ENCODE measurements around the gene KIF5A. TPM values are rescaled to one million over a fixed set of nuclear protein-coding genes. Genes with fewer than 3 reads are reported as not detected.

The KIF5A gene
- total RNA-seq, 1 donor: 0.36 TPM

DNA sequence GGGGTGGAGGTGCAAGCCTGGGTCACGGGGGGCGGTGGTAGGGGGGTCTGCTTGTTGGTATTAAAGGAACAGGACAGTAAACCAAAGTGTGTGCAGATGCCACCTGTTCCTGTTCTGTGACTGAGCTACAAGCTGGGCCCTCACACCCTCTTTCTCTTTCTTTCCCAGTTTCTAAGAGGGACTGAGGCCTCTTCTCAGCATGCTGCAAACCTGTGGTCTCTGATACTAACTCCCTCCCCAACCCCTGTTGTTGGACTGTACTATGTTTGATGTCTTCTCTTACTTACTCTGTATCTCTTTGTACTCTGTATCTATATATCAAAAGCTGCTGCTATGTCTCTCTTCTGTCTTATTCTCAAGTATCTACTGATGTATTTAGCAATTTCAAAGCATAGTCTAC is 34.2 kb downstream of the KIF5A start:
- Histone ChIP-seq H3K79me2 (ENCODE audit: insufficient read depth, low read length) (no peaks in the 10 kb centered on the region), H3K4me1 (ENCODE audit: insufficient read depth, low read length) (no peaks in the 10 kb centered on the region), H4K20me1 (ENCODE audit: insufficient read depth, low read length) (no peaks in the 10 kb centered on the region), H3K9me3 (ENCODE audit: low read depth, low read length) (no peaks in the 10 kb centered on the region), H3K27ac (ENCODE audit: low read depth, low read length) (no peak overlapping the region), H3K36me3 (ENCODE audit: insufficient read depth, low read length) (no peaks in the 10 kb centered on the region), H3K4me2 (ENCODE audit: insufficient read depth, low read length) (no peak overlapping the region), H2AFZ (ENCODE audit: low read length) (no peak overlapping the region), H3K27me3 (ENCODE audit: insufficient read depth, low read length) (peaks cover 35% of the 10 kb centered on the region), H3K4me3 (ENCODE audit: insufficient read depth, low read length) (no peak overlapping the region)
- no peak for DNase-seq (ENCODE audit: insufficient read length, low spot score, missing footprints)
- TF ChIP-seq, protein P1, sequence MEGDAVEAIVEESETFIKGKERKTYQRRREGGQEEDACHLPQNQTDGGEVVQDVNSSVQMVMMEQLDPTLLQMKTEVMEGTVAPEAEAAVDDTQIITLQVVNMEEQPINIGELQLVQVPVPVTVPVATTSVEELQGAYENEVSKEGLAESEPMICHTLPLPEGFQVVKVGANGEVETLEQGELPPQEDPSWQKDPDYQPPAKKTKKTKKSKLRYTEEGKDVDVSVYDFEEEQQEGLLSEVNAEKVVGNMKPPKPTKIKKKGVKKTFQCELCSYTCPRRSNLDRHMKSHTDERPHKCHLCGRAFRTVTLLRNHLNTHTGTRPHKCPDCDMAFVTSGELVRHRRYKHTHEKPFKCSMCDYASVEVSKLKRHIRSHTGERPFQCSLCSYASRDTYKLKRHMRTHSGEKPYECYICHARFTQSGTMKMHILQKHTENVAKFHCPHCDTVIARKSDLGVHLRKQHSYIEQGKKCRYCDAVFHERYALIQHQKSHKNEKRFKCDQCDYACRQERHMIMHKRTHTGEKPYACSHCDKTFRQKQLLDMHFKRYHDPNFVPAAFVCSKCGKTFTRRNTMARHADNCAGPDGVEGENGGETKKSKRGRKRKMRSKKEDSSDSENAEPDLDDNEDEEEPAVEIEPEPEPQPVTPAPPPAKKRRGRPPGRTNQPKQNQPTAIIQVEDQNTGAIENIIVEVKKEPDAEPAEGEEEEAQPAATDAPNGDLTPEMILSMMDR (IDR thresholded peaks at IDR 0.05; ENCODE audit: extremely low read depth, low read depth, low read length): no peak

DNA sequence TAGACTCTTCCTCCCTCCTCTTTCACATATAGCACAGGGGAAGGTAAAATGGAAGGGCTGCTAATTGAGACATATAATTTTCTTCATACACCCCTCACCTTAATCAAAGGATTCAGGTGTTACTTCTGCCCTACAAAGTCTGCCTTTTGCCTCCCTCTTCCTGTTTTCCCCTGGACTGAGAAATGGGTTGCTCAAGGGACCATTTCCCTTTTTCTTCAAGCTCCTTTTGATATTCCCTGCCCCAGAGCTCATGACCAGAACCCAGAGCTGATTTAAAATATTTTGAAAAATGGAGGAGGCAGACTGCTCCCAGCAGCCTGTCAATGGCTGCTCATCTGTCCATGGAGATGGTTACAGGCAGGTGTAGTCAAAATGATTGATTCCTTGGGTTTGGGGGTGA is 34.8 kb downstream of the KIF5A start:
- H3K36me3 ChIP-seq (ENCODE audit: insufficient read depth, low read length): no peaks in the 10 kb centered on the region
- H3K4me2 ChIP-seq (ENCODE audit: insufficient read depth, low read length): no peak overlapping the region
- H3K27me3 ChIP-seq (ENCODE audit: insufficient read depth, low read length): peaks cover 35% of the 10 kb centered on the region
- H3K4me3 ChIP-seq (ENCODE audit: insufficient read depth, low read length): no peak overlapping the region
- no peak overlapping the region for H2AFZ ChIP-seq (ENCODE audit: low read length)
- H3K27ac ChIP-seq (ENCODE audit: low read depth, low read length): no peak overlapping the region
- no peak for DNase-seq (ENCODE audit: insufficient read length, low spot score, missing footprints)
- H3K9me3 ChIP-seq (ENCODE audit: low read depth, low read length): no peaks in the 10 kb centered on the region
- no peaks in the 10 kb centered on the region for H4K20me1 ChIP-seq (ENCODE audit: insufficient read depth, low read length)
- no peaks in the 10 kb centered on the region for H3K79me2 ChIP-seq (ENCODE audit: insufficient read depth, low read length)
- TF ChIP-seq, protein P1 (IDR thresholded peaks at IDR 0.05; ENCODE audit: extremely low read depth, low read depth, low read length): no peak
- H3K4me1 ChIP-seq (ENCODE audit: insufficient read depth, low read length): no peaks in the 10 kb centered on the region

DNA sequence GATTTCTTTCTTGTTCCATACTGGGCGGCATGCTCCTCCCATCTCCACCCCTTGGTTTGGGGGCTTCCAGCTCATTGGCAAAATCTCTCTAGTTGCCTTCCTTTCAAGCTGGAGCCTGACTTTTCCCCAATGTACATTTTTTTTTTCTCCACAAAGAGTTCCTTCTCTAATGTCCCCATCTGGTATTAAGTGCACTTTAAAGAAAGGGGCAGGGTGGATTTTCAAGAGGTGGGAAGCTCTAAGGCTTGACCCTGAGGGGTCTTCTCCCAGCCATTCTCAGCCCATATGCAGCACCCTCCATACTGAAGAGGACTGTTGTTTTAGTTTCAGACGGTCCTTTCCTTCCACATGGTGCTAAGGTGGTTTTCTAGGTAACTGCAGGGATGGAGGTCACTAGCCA is 35.3 kb downstream of the KIF5A start:
- no peaks in the 10 kb centered on the region for H3K9me3 ChIP-seq (ENCODE audit: low read depth, low read length)
- DNase-seq (ENCODE audit: insufficient read length, low spot score, missing footprints): no peak
- TF ChIP-seq, protein P1 (IDR thresholded peaks at IDR 0.05; ENCODE audit: extremely low read depth, low read depth, low read length): no peak
- no peak overlapping the region for H3K27ac ChIP-seq (ENCODE audit: low read depth, low read length)
- H4K20me1 ChIP-seq (ENCODE audit: insufficient read depth, low read length): no peaks in the 10 kb centered on the region
- H3K4me1 ChIP-seq (ENCODE audit: insufficient read depth, low read length): no peaks in the 10 kb centered on the region
- H3K79me2 ChIP-seq (ENCODE audit: insufficient read depth, low read length): no peaks in the 10 kb centered on the region
- no peak overlapping the region for H3K4me3 ChIP-seq (ENCODE audit: insufficient read depth, low read length)
- H3K27me3 ChIP-seq (ENCODE audit: insufficient read depth, low read length): peaks cover 35% of the 10 kb centered on the region
- no peak overlapping the region for H2AFZ ChIP-seq (ENCODE audit: low read length)
- H3K4me2 ChIP-seq (ENCODE audit: insufficient read depth, low read length): no peak overlapping the region
- H3K36me3 ChIP-seq (ENCODE audit: insufficient read depth, low read length): no peaks in the 10 kb centered on the region

DNA sequence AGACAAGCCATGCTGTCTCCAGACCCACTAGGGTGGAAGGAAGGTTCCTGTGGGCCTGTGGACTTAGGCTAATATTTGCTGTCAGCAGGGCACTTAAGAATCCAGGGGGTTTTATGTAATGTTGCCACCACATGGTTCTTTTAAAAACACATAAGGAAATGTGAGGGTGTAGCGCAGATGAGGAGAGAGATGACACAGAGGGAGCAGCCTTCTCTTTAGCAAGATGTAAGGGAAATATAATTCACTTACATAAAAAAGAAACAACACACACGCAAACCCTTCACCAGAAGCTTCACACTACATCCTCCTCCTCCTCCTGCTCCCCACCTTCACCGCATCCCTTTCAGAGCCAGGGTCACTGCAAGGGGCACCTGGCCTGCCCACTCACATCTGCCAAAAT is 36.3 kb downstream of the KIF5A start:
- H2AFZ ChIP-seq (ENCODE audit: low read length): no peak overlapping the region
- no peaks in the 10 kb centered on the region for H3K36me3 ChIP-seq (ENCODE audit: insufficient read depth, low read length)
- no peaks in the 10 kb centered on the region for H3K9me3 ChIP-seq (ENCODE audit: low read depth, low read length)
- H3K27ac ChIP-seq (ENCODE audit: low read depth, low read length): no peak overlapping the region
- H3K79me2 ChIP-seq (ENCODE audit: insufficient read depth, low read length): no peaks in the 10 kb centered on the region
- no peaks in the 10 kb centered on the region for H4K20me1 ChIP-seq (ENCODE audit: insufficient read depth, low read length)
- no peak overlapping the region for H3K4me2 ChIP-seq (ENCODE audit: insufficient read depth, low read length)
- TF ChIP-seq, protein P1 (IDR thresholded peaks at IDR 0.05; ENCODE audit: extremely low read depth, low read depth, low read length): no peak
- peaks cover 35% of the 10 kb centered on the region for H3K27me3 ChIP-seq (ENCODE audit: insufficient read depth, low read length)
- no peak overlapping the region for H3K4me3 ChIP-seq (ENCODE audit: insufficient read depth, low read length)
- peaks cover 3% of the 10 kb centered on the region for H3K4me1 ChIP-seq (ENCODE audit: insufficient read depth, low read length)
- no peak for DNase-seq (ENCODE audit: insufficient read length, low spot score, missing footprints)
